Keratinocyte (primary cell): ENCODE data around the gene GLI2. TPM values are rescaled to one million over a fixed set of nuclear protein-coding genes. Genes with fewer than 3 reads are reported as not detected.

Source experiments
- DNase-seq: peaks from one replicate; pipeline ENCODE4 v3.0.0-alpha.2; 2011; ENCODE audit warnings: low read depth, missing footprints, low spot score
- FAIRE-seq: peaks from 2 replicates; lab custom pipeline; 2011; peaks lifted over from hg19 to GRCh38; lab: Jason Lieb, UNC
- H2AFZ ChIP-seq: 2 replicates; pipeline ENCODE4 v1.6.0; 2012; ENCODE audit warnings: low read length, control low read depth, inconsistent platforms; ENCODE audit not compliant: control insufficient read depth
- H3K27ac ChIP-seq: 2 replicates; pipeline ENCODE4 v1.5.1; 2011; ENCODE audit warnings: low read length; ENCODE audit not compliant: control insufficient read depth, insufficient read depth
- H3K27me3 ChIP-seq: 3 replicates; pipeline ENCODE4 v1.6.0; 2011; ENCODE audit warnings: low read length; ENCODE audit not compliant: control insufficient read depth, insufficient read depth; ENCODE audit errors: extremely low read depth
- H3K36me3 ChIP-seq, 2 experiments: 2 replicates in 1 of 2; 3 replicates in 1 of 2; pipeline ENCODE4 v1.5.1; 2011; ENCODE audit warnings: low read length in 2 of 2, mild to moderate bottlenecking in 1 of 2; ENCODE audit not compliant: control insufficient read depth in 2 of 2, insufficient read depth in 2 of 2; ENCODE audit errors: extremely low read depth in 1 of 2
- H3K4me1 ChIP-seq: 3 replicates; pipeline ENCODE4 v1.5.1; 2011; ENCODE audit warnings: low read length; ENCODE audit not compliant: control insufficient read depth, insufficient read depth; ENCODE audit errors: extremely low read depth
- H3K4me2 ChIP-seq: 3 replicates; pipeline ENCODE4 v1.6.0; 2011; ENCODE audit warnings: low read depth, low read length; ENCODE audit not compliant: control insufficient read depth, insufficient read depth; ENCODE audit errors: extremely low read depth
- H3K4me3 ChIP-seq, 3 experiments: fragments of 200-600 bp in 1 of 3; sonication (generic) in 1 of 3; 2 replicates in 2 of 3; 3 replicates in 1 of 3; pipeline ENCODE4 v1.5.1; 2011 to 2016; ENCODE audit warnings: low read length in 3 of 3, mild to moderate bottlenecking in 3 of 3, control low read depth in 2 of 3, inconsistent platforms in 1 of 3, low read depth in 1 of 3, mixed read lengths in 1 of 3, mixed run types in 1 of 3, moderate library complexity in 1 of 3; ENCODE audit not compliant: control insufficient read depth in 2 of 3, insufficient read depth in 2 of 3; ENCODE audit errors: extremely low read depth in 1 of 3
- H3K79me2 ChIP-seq: 2 replicates; pipeline ENCODE4 v1.6.0; 2012; ENCODE audit warnings: low read length; ENCODE audit not compliant: control insufficient read depth, insufficient read depth
- H3K9ac ChIP-seq: 3 replicates; pipeline ENCODE4 v1.6.0; 2011; ENCODE audit warnings: low read length; ENCODE audit not compliant: control insufficient read depth, insufficient read depth; ENCODE audit errors: extremely low read depth
- H3K9me1 ChIP-seq: 3 replicates; pipeline ENCODE4 v1.6.0; 2011; ENCODE audit warnings: low read length; ENCODE audit not compliant: control insufficient read depth, insufficient read depth; ENCODE audit errors: extremely low read depth
- H3K9me3 ChIP-seq: 2 replicates; pipeline ENCODE4 v1.5.1; 2012; ENCODE audit warnings: low read depth, low read length; ENCODE audit not compliant: control insufficient read depth
- H4K20me1 ChIP-seq: 3 replicates; pipeline ENCODE4 v1.6.0; 2011; ENCODE audit warnings: low read length; ENCODE audit not compliant: control insufficient read depth, insufficient read depth; ENCODE audit errors: extremely low read depth
- EZH2 ChIP-seq: IDR thresholded peaks from one replicate; pipeline ENCODE4 v1.6.1; 2012; ENCODE audit warnings: inconsistent platforms, mild to moderate bottlenecking, low read length, moderate library complexity
- dilution Hi-C: fragments of 300-500 bp; cut with MboI; formaldehyde crosslinking; loops from one replicate; pipeline ENCODE4 v1.7.0; 2020; ENCODE audit warnings: low sequenced_read_pairs; ENCODE audit not compliant: extremely low pct_ligation_motif_present
- polyA plus RNA-seq, 5 experiments: library from polyadenylated mRNA; depleted of rRNA in 3 of 5; stranded (reverse) in 3 of 5; stranded (forward) in 1 of 5; unstranded in 1 of 5; fragments of >200 nt; gene quantifications; 1 replicate in 1 of 5; 2 replicates in 3 of 5; 3 replicates in 1 of 5; pipeline versions ENCODE4 v1.2.1 to v1.2.3, GENCODE V29; 2011 to 2012; ENCODE audit warnings: missing spikeins in 2 of 5, low read depth in 1 of 5, low replicate concordance in 1 of 5
- TF ChIP-seq, protein P1 (sequence below), 3 experiments: IDR thresholded peaks in 1 of 3; conservative IDR thresholded peaks in 1 of 3; optimal IDR thresholded peaks in 1 of 3; 2 replicates in 2 of 3; 3 replicates in 1 of 3; pipeline versions ENCODE3 to v1.5.1; 2011; ENCODE audit warnings: low read length in 3 of 3, mild to moderate bottlenecking in 3 of 3, moderate library complexity in 2 of 3, control low read depth in 1 of 3, inconsistent platforms in 1 of 3; ENCODE audit not compliant: insufficient read depth in 2 of 3; ENCODE audit errors: extremely low read depth in 1 of 3

GLI2 gene
- polyA plus RNA-seq, 1 donor (not counting 4 experiments of a cell fraction or from before 2014, with no cell fraction given), result 0.04 TPM

DNA sequence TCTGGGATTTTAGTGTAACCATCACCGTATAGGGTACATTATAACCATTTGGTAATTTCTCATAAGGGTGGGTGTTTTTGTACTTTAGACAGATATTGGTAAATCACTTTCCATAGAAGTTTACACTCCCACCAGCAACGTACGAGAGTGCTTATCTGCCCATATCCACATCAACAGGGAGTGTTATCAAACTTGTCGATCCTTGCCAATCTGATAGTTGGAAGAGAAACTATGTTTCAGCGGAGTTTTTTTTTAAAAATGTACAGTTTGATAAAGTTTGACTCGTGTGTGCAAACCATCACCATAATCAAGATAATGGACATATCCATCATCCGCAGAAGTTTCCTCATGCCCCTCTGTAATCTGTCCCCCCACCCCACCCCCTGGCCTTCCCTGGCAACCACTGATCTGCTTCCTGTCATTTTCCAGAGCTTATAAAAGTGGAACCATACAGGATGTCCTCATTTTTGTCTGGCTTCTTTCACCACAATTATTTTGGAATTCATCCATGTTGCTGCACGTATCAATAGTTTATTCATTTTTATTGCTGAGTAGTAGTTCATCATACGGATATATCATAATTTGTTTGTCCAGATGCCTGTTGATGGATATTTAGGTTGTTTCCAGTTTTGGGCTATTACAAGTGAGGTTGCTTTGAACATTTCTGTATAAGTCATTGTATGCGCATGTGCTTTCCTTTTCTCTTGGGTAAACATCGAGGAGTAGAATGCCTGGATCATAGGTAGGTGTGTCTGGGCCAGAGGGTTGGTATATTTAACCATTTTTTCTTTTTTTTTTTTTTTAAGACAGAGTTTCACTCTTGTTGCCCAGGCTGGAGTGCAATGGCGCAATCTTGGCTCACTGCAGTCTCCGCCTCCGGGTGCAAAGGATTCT lies 18.6 kb downstream of the GLI2 start:
- H3K9ac ChIP-seq, result no peak overlapping the region
- no peak for FAIRE-seq
- H3K4me1 ChIP-seq, result no peaks in the 10 kb centered on the region
- no peak for DNase-seq
- H3K4me2 ChIP-seq, result no peak overlapping the region
- H3K9me1 ChIP-seq, result no peaks in the 10 kb centered on the region
- TF ChIP-seq EZH2, result no peak
- TF ChIP-seq, protein P1, sequence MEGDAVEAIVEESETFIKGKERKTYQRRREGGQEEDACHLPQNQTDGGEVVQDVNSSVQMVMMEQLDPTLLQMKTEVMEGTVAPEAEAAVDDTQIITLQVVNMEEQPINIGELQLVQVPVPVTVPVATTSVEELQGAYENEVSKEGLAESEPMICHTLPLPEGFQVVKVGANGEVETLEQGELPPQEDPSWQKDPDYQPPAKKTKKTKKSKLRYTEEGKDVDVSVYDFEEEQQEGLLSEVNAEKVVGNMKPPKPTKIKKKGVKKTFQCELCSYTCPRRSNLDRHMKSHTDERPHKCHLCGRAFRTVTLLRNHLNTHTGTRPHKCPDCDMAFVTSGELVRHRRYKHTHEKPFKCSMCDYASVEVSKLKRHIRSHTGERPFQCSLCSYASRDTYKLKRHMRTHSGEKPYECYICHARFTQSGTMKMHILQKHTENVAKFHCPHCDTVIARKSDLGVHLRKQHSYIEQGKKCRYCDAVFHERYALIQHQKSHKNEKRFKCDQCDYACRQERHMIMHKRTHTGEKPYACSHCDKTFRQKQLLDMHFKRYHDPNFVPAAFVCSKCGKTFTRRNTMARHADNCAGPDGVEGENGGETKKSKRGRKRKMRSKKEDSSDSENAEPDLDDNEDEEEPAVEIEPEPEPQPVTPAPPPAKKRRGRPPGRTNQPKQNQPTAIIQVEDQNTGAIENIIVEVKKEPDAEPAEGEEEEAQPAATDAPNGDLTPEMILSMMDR (optimal IDR thresholded peaks at IDR 0.05 in 1 of 3, IDR thresholded peaks at IDR 0.05 in 1 of 3, conservative IDR thresholded peaks at IDR 0.05 in 1 of 3; ENCODE audit: extremely low read depth in 1 of 3, insufficient read depth in 2 of 3, low read length in 3 of 3), result no peak
- dilution Hi-C loops, result no loop called here
- no peak overlapping the region for H3K27ac ChIP-seq
- H2AFZ ChIP-seq, result no peak overlapping the region
- H3K27me3 ChIP-seq, result peaks cover 3% of the 10 kb centered on the region
- H3K36me3 ChIP-seq, result no peaks in the 10 kb centered on the region
- no peaks in the 10 kb centered on the region for H3K9me3 ChIP-seq
- H3K79me2 ChIP-seq, result no peaks in the 10 kb centered on the region
- no peaks in the 10 kb centered on the region for H4K20me1 ChIP-seq
- no peak overlapping the region for H3K4me3 ChIP-seq

DNA sequence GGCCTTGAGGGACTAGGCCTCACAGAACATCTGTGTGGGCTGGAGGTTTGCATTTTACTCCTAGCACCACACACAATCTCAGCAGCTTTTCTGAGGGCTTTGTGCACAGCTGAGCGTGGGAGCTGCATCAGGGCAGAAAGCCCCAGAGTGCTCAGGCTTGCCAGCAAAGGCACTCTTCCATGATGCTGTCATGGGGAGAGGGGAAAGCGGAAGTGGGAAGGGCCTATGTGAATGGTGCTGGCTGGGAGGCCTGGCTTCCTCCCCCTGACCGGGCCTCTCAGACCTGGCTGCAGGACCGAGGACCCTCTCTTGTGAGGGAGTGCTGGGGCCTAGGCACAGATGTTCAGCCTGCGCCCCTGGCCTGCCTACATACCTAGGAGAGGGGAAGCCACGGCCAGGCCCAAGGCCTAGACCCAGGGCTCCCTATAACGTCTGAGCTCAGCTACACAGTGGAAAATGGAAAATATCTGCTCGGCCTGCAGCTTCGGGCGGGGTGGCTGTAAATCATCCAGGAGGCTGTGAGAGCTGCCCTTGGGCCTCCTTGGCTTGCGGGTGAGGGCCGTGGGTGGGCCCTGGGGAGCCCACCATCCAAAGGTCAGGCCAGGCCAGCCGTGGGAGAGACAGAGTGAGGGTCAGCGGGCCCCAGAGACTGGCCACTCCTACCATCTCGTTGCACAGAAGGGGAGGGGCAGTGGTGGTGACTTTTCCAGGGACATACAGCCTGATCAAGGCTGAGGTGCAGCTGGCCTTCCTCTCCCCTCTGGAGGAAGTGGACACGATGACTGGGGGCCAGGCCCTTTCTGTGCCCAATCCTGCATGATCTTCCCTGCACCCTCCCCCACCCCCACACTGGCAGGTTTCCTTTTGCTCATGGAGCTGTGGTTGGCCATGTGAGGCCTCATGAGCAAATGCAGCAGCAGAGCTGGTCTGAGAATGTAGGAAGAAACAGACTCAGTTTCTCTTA lies 22.8 kb downstream of the GLI2 start:
- H3K36me3 ChIP-seq, result no peaks in the 10 kb centered on the region
- no peak for FAIRE-seq
- DNase-seq, result no peak
- no peak overlapping the region for H3K4me2 ChIP-seq
- peaks cover 7% of the 10 kb centered on the region for H3K27me3 ChIP-seq
- H4K20me1 ChIP-seq, result no peaks in the 10 kb centered on the region
- no peaks in the 10 kb centered on the region for H3K9me1 ChIP-seq
- dilution Hi-C loops, result no loop called here
- H2AFZ ChIP-seq, result no peak overlapping the region
- TF ChIP-seq EZH2, result no peak
- TF ChIP-seq, protein P1 (optimal IDR thresholded peaks at IDR 0.05 in 1 of 3, IDR thresholded peaks at IDR 0.05 in 1 of 3, conservative IDR thresholded peaks at IDR 0.05 in 1 of 3; ENCODE audit: extremely low read depth in 1 of 3, insufficient read depth in 2 of 3, low read length in 3 of 3), result no peak
- H3K4me1 ChIP-seq, result no peaks in the 10 kb centered on the region
- no peak overlapping the region for H3K9ac ChIP-seq
- no peak overlapping the region for H3K4me3 ChIP-seq
- H3K9me3 ChIP-seq, result no peaks in the 10 kb centered on the region
- H3K79me2 ChIP-seq, result no peaks in the 10 kb centered on the region
- no peak overlapping the region for H3K27ac ChIP-seq
